ENCODE data around the gene DYNC2LI1. TPM values are rescaled to one million over a fixed set of nuclear protein-coding genes. Genes with fewer than 3 reads are reported as not detected.

Gene DYNC2LI1
- total RNA-seq, 1 donor from 2014 or later, result 15.3 TPM

- Mint-ChIP-seq H3K9me3 (ENCODE audit: unreplicated experiment) (no peaks in the 10 kb centered on the region), H3K27me3 (ENCODE audit: low read depth, unreplicated experiment) (no peaks in the 10 kb centered on the region), H3K27ac (ENCODE audit: unreplicated experiment) (no peak overlapping the region), H3K36me3 (ENCODE audit: low read depth, unreplicated experiment) (peaks cover 6% of the 10 kb centered on the region), H3K4me3 (ENCODE audit: unreplicated experiment) (no peak overlapping the region), H3K4me1 (ENCODE audit: low read depth, unreplicated experiment) (no peaks in the 10 kb centered on the region)
- no peak overlapping the region for H3K4me3 ChIP-seq (ENCODE audit: insufficient read depth, low read depth, low read length)
- no peaks in the 10 kb centered on the region for H3K9me3 ChIP-seq (ENCODE audit: insufficient read depth, low read depth, low read length)
- no peaks in the 10 kb centered on the region for H3K36me3 ChIP-seq (ENCODE audit: insufficient read depth, low read length)
- no peak overlapping the region for H3K27ac ChIP-seq (ENCODE audit: low read depth, low read length)
- DNase-seq (ENCODE audit: low read depth), result no peak
- H3K4me1 ChIP-seq (ENCODE audit: insufficient read depth, low read length), result no peaks in the 10 kb centered on the region
- no peak overlapping the region for H3K4me2 ChIP-seq (ENCODE audit: low read length)
- no peak overlapping the region for H2AFZ ChIP-seq (ENCODE audit: low read depth, low read length)
- no peaks in the 10 kb centered on the region for H4K20me1 ChIP-seq (ENCODE audit: insufficient read depth, low read length)
- peak; percentile 63 for FAIRE-seq
- no peaks in the 10 kb centered on the region for H3K27me3 ChIP-seq (ENCODE audit: insufficient read depth, low read length)
- no peak overlapping the region for H3K9ac ChIP-seq (ENCODE audit: low read length)
- no peaks in the 10 kb centered on the region for H3K79me2 ChIP-seq (ENCODE audit: insufficient read depth, low read length)
- no peak for TF ChIP-seq CTCF (IDR thresholded peaks at IDR 0.05; ENCODE audit: insufficient read depth, low read depth, low read length)
- TF ChIP-seq EZH2 (IDR thresholded peaks at IDR 0.05; ENCODE audit: insufficient read depth, low read length), result no peak
Measured at GRCh38 chr2:43798300-43798699, 24.5 kb downstream of the DYNC2LI1 start.

GRCh38 chr2:43800894-43801293 lies 27.1 kb downstream of the DYNC2LI1 start:
- no peak for FAIRE-seq
- H2AFZ ChIP-seq (ENCODE audit: low read depth, low read length), result no peak overlapping the region
- H3K4me3 Mint-ChIP-seq (ENCODE audit: unreplicated experiment), result no peak overlapping the region

More at GRCh38 chr2:43800894-43801293, 27.1 kb downstream of the DYNC2LI1 start:
- no peak for DNase-seq (ENCODE audit: low read depth)
- Mint-ChIP-seq H3K9me3 (ENCODE audit: unreplicated experiment) (no peaks in the 10 kb centered on the region), H3K27me3 (ENCODE audit: low read depth, unreplicated experiment) (no peaks in the 10 kb centered on the region), H3K27ac (ENCODE audit: unreplicated experiment) (no peak overlapping the region), H3K36me3 (ENCODE audit: low read depth, unreplicated experiment) (peaks cover 11% of the 10 kb centered on the region), H3K4me1 (ENCODE audit: low read depth, unreplicated experiment) (no peaks in the 10 kb centered on the region)
- TF ChIP-seq CTCF (IDR thresholded peaks at IDR 0.05; ENCODE audit: insufficient read depth, low read depth, low read length) (no peak), EZH2 (IDR thresholded peaks at IDR 0.05; ENCODE audit: insufficient read depth, low read length) (no peak)
- Histone ChIP-seq H3K27ac (ENCODE audit: low read depth, low read length) (no peak overlapping the region), H3K27me3 (ENCODE audit: insufficient read depth, low read length) (no peaks in the 10 kb centered on the region), H3K9ac (ENCODE audit: low read length) (no peak overlapping the region), H3K4me1 (ENCODE audit: insufficient read depth, low read length) (no peaks in the 10 kb centered on the region), H4K20me1 (ENCODE audit: insufficient read depth, low read length) (no peaks in the 10 kb centered on the region), H3K79me2 (ENCODE audit: insufficient read depth, low read length) (no peaks in the 10 kb centered on the region), H3K4me2 (ENCODE audit: low read length) (no peak overlapping the region), H3K36me3 (ENCODE audit: insufficient read depth, low read length) (no peaks in the 10 kb centered on the region), H3K9me3 (ENCODE audit: insufficient read depth, low read depth, low read length) (no peaks in the 10 kb centered on the region), H3K4me3 (ENCODE audit: insufficient read depth, low read depth, low read length) (no peak overlapping the region)
